ENCODE measurements around the gene TNFRSF18.
A peak's percentile ranks its signal among the peaks of the same experiment; 100 is the strongest.

Gene TNFRSF18

DNA sequence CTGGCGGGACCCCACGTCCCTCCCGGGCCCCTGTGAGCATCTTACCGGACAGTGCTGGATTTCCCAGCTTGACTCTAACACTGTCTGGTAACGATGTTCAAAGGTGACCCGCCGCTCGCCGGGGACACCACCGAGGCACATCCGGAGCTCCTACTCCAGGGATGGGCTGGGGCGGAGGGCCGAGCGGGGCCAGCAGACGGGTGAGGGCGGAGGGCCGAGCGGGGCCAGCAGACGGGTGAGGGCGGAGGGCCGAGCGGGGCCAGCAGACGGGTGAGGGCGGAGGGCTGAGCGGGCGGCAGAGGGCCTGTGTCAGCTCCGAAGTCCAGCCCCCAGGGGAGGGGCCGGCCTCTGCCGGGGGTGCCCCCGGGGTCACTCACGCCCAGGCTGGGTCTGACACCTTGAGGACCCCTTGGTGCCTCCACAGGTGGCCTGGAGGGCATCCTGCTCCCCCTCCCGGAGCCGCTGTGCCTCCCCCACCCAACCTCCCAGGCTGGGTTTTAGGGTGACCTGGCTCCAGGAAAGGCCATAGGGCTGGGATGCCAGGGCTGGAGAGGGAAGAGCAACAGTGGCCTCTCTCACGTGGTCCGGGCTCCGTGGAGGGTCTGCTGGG lies 38.4 kb downstream of the TNFRSF18 start:
- Histone ChIP-seq H2BK5ac (ENCODE audit: low read depth, low read length, poor library complexity, severe bottlenecking) (peak overlapping the region; percentile 53), H2AK5ac (ENCODE audit: low read length, severe bottlenecking) (peak overlapping the region; percentile 60), H3K79me1 (replicated peaks; ENCODE audit: low read length, poor library complexity, severe bottlenecking) (peaks cover 12% of the 10 kb centered on the region), H3K14ac (ENCODE audit: low read length in 2 of 2) (no peak overlapping the region), H3K27ac (ENCODE audit: low read length, poor library complexity, severe bottlenecking) (peak overlapping the region; percentile 1), H2BK15ac (ENCODE audit: low read depth, poor library complexity, severe bottlenecking) (no peak overlapping the region), H3K36me3 (ENCODE audit: control insufficient read depth in 1 of 2, insufficient read depth in 2 of 2, low read depth in 1 of 2, low read length in 2 of 2) (peaks cover 0 to 32% of the 10 kb centered on the region in 2 experiments), H3K18ac (ENCODE audit: low read depth in 1 of 2, low read length in 2 of 2) (no peak overlapping the region), H3K9me3 (ENCODE audit: control insufficient read depth, low read length) (no peaks in the 10 kb centered on the region), H4K8ac (ENCODE audit: low read length) (no peak overlapping the region), H3K4me1 (ENCODE audit: control insufficient read depth, insufficient read depth, low read depth, low read length) (peaks cover 86% of the 10 kb centered on the region), H3K23ac (ENCODE audit: low read length in 2 of 2) (no peak overlapping the region), H2BK120ac (ENCODE audit: low read depth, low read length) (no peak overlapping the region), H3K27me3 (ENCODE audit: control insufficient read depth in 1 of 2, insufficient read depth in 1 of 2, low read length in 2 of 2) (peaks cover under 1 to 87% of the 10 kb centered on the region in 2 experiments), H2BK12ac (ENCODE audit: low read length in 2 of 2) (no peak overlapping the region), H2AFZ (ENCODE audit: low read depth, low read length) (no peak overlapping the region), H3K4me2 (ENCODE audit: low read length, poor library complexity, severe bottlenecking) (no peak overlapping the region), H3K9ac (ENCODE audit: low read length) (no peak overlapping the region), H4K91ac (ENCODE audit: low read length) (no peak overlapping the region), H3K4me3 (ENCODE audit: insufficient read depth in 1 of 2, low read depth in 1 of 2, low read length in 2 of 2) (no peak overlapping the region), H3K4ac (ENCODE audit: low read depth in 1 of 2, low read length in 2 of 2) (no peak overlapping the region)
- 93% methylated on average over 29 of the region's 36 CpGs for WGBS
- no peak for DNase-seq

- 91% methylated on average over 17 of the region's 20 CpGs for WGBS
- Histone ChIP-seq H3K4me2 (ENCODE audit: low read length, poor library complexity, severe bottlenecking) (no peak overlapping the region), H2BK15ac (ENCODE audit: low read depth, poor library complexity, severe bottlenecking) (no peak overlapping the region), H2BK5ac (ENCODE audit: low read depth, low read length, poor library complexity, severe bottlenecking) (no peak overlapping the region), H3K27me3 (ENCODE audit: control insufficient read depth in 1 of 2, insufficient read depth in 1 of 2, low read length in 2 of 2) (peaks cover 0 to 89% of the 10 kb centered on the region in 2 experiments), H3K4me3 (ENCODE audit: insufficient read depth in 1 of 2, low read depth in 1 of 2, low read length in 2 of 2) (no peak overlapping the region), H2AFZ (ENCODE audit: low read depth, low read length) (no peak overlapping the region), H4K91ac (ENCODE audit: low read length) (no peak overlapping the region), H3K4ac (ENCODE audit: low read depth in 1 of 2, low read length in 2 of 2) (no peak overlapping the region), H3K18ac (ENCODE audit: low read depth in 1 of 2, low read length in 2 of 2) (no peak overlapping the region), H4K8ac (ENCODE audit: low read length) (no peak overlapping the region), H2BK120ac (ENCODE audit: low read depth, low read length) (no peak overlapping the region), H3K9me3 (ENCODE audit: control insufficient read depth, low read length) (no peaks in the 10 kb centered on the region), H3K4me1 (ENCODE audit: control insufficient read depth, insufficient read depth, low read depth, low read length) (peaks cover 91% of the 10 kb centered on the region), H3K79me1 (replicated peaks; ENCODE audit: low read length, poor library complexity, severe bottlenecking) (peaks cover 13% of the 10 kb centered on the region), H3K27ac (ENCODE audit: low read length, poor library complexity, severe bottlenecking) (no peak overlapping the region), H3K9ac (ENCODE audit: low read length) (no peak overlapping the region), H2AK5ac (ENCODE audit: low read length, severe bottlenecking) (peak overlapping the region; percentile 6), H3K36me3 (ENCODE audit: control insufficient read depth in 1 of 2, insufficient read depth in 2 of 2, low read depth in 1 of 2, low read length in 2 of 2) (peaks cover 0 to 33% of the 10 kb centered on the region in 2 experiments), H3K23ac (ENCODE audit: low read length in 2 of 2) (no peak overlapping the region), H2BK12ac (ENCODE audit: low read length in 2 of 2) (no peak overlapping the region), H3K14ac (ENCODE audit: low read length in 2 of 2) (no peak overlapping the region)
- no peak for DNase-seq
Observed at GRCh38 chr1:1167398-1167821, 39.0 kb downstream of the TNFRSF18 start.

- no peak for DNase-seq
- WGBS: 90% methylated on average over 40 of the region's 44 CpGs
- Histone ChIP-seq H2AK5ac (ENCODE audit: low read length, severe bottlenecking) (peak overlapping the region; percentile 66), H3K4me2 (ENCODE audit: low read length, poor library complexity, severe bottlenecking) (peak overlapping the region; percentile 49), H3K27ac (ENCODE audit: low read length, poor library complexity, severe bottlenecking) (peak overlapping the region; percentile 56), H2BK15ac (ENCODE audit: low read depth, poor library complexity, severe bottlenecking) (no peak overlapping the region), H3K23ac (ENCODE audit: low read length in 2 of 2) (no peak overlapping the region), H2AFZ (ENCODE audit: low read depth, low read length) (no peak overlapping the region), H3K9ac (ENCODE audit: low read length) (no peak overlapping the region), H2BK120ac (ENCODE audit: low read depth, low read length) (no peak overlapping the region), H3K9me3 (ENCODE audit: control insufficient read depth, low read length) (no peaks in the 10 kb centered on the region), H3K4ac (ENCODE audit: low read depth in 1 of 2, low read length in 2 of 2) (no peak overlapping the region), H3K79me1 (replicated peaks; ENCODE audit: low read length, poor library complexity, severe bottlenecking) (peaks cover 13% of the 10 kb centered on the region), H3K14ac (ENCODE audit: low read length in 2 of 2) (no peak overlapping the region), H3K27me3 (ENCODE audit: control insufficient read depth in 1 of 2, insufficient read depth in 1 of 2, low read length in 2 of 2) (peaks cover 0 to 89% of the 10 kb centered on the region in 2 experiments), H2BK5ac (ENCODE audit: low read depth, low read length, poor library complexity, severe bottlenecking) (peak overlapping the region; percentile 6), H4K8ac (ENCODE audit: low read length) (no peak overlapping the region), H3K4me3 (ENCODE audit: insufficient read depth in 1 of 2, low read depth in 1 of 2, low read length in 2 of 2) (no peak overlapping the region), H3K36me3 (ENCODE audit: control insufficient read depth in 1 of 2, insufficient read depth in 2 of 2, low read depth in 1 of 2, low read length in 2 of 2) (peaks cover 0 to 36% of the 10 kb centered on the region in 2 experiments), H4K91ac (ENCODE audit: low read length) (no peak overlapping the region), H3K18ac (ENCODE audit: low read depth in 1 of 2, low read length in 2 of 2) (no peak overlapping the region), H3K4me1 (ENCODE audit: control insufficient read depth, insufficient read depth, low read depth, low read length) (peaks cover 90% of the 10 kb centered on the region), H2BK12ac (ENCODE audit: low read length in 2 of 2) (no peak overlapping the region)
Observed at GRCh38 chr1:1166642-1167397, 39.6 kb downstream of the TNFRSF18 start.

GRCh38 chr1:1165900-1166421 lies 40.4 kb downstream of the TNFRSF18 start:
- Histone ChIP-seq H2BK12ac (ENCODE audit: low read length in 2 of 2) (no peak overlapping the region), H3K14ac (ENCODE audit: low read length in 2 of 2) (no peak overlapping the region), H2BK120ac (ENCODE audit: low read depth, low read length) (no peak overlapping the region), H4K91ac (ENCODE audit: low read length) (no peak overlapping the region), H2AFZ (ENCODE audit: low read depth, low read length) (no peak overlapping the region), H3K4me1 (ENCODE audit: control insufficient read depth, insufficient read depth, low read depth, low read length) (peaks cover 84% of the 10 kb centered on the region), H3K4me3 (ENCODE audit: insufficient read depth in 1 of 2, low read depth in 1 of 2, low read length in 2 of 2) (peak overlapping the region in 1 of 2 experiments; percentile 60), H3K9ac (ENCODE audit: low read length) (no peak overlapping the region), H3K4me2 (ENCODE audit: low read length, poor library complexity, severe bottlenecking) (peak overlapping the region; percentile 87), H2BK15ac (ENCODE audit: low read depth, poor library complexity, severe bottlenecking) (no peak overlapping the region), H3K18ac (ENCODE audit: low read depth in 1 of 2, low read length in 2 of 2) (no peak overlapping the region), H2AK5ac (ENCODE audit: low read length, severe bottlenecking) (peak overlapping the region; percentile 98), H3K27me3 (ENCODE audit: control insufficient read depth in 1 of 2, insufficient read depth in 1 of 2, low read length in 2 of 2) (peaks cover 0 to 83% of the 10 kb centered on the region in 2 experiments), H3K23ac (ENCODE audit: low read length in 2 of 2) (no peak overlapping the region), H3K9me3 (ENCODE audit: control insufficient read depth, low read length) (no peaks in the 10 kb centered on the region), H3K79me1 (replicated peaks; ENCODE audit: low read length, poor library complexity, severe bottlenecking) (peaks cover 13% of the 10 kb centered on the region), H3K27ac (ENCODE audit: low read length, poor library complexity, severe bottlenecking) (peak overlapping the region; percentile 98), H3K36me3 (ENCODE audit: control insufficient read depth in 1 of 2, insufficient read depth in 2 of 2, low read depth in 1 of 2, low read length in 2 of 2) (peaks cover 0 to 43% of the 10 kb centered on the region in 2 experiments), H4K8ac (ENCODE audit: low read length) (no peak overlapping the region), H2BK5ac (ENCODE audit: low read depth, low read length, poor library complexity, severe bottlenecking) (peak overlapping the region; percentile 87), H3K4ac (ENCODE audit: low read depth in 1 of 2, low read length in 2 of 2) (no peak overlapping the region)
- DNase-seq: no peak
- 83% methylated on average over 22 of the region's 23 CpGs for WGBS
